ENCODE measurements around the gene DHRS11. TPM values are rescaled to one million over a fixed set of nuclear protein-coding genes. Genes with fewer than 3 reads are reported as not detected.

DHRS11 gene
- total RNA-seq, 2 experiments from 2014 or later: 8.6 to 9.2 TPM

- no peaks in the 10 kb centered on the region for H3K27me3 Mint-ChIP-seq
- no peak for ATAC-seq
- H3K4me1 Mint-ChIP-seq (ENCODE audit: low read depth): no peaks in the 10 kb centered on the region
- POLR2A ChIA-PET: interaction anchor here (1.2 kb wide), 1 partner anchor 15 kb away, joined by 4 read pairs; no protein-coding TSS in a partner anchor
- DNase-seq: no peak
- H3K4me3 Mint-ChIP-seq: no peak overlapping the region
- TF ChIP-seq CTCF (IDR thresholded peaks at IDR 0.05): no peak
- intact Hi-C loops (cut with micrococcal nuclease): no loop called here
- H3K36me3 Mint-ChIP-seq (ENCODE audit: low read depth): no peaks in the 10 kb centered on the region
- CTCF ChIA-PET: interaction anchor here (7.9 kb wide), 1 partner anchor 15 kb away, joined by 44 read pairs; the partner anchor contains the start of gene MRM1
- no peaks in the 10 kb centered on the region for H3K9me3 Mint-ChIP-seq
- H3K27ac Mint-ChIP-seq: no peak overlapping the region
Measured at GRCh38 chr17:36617773-36618172, 26.1 kb downstream of the DHRS11 start.

DNA sequence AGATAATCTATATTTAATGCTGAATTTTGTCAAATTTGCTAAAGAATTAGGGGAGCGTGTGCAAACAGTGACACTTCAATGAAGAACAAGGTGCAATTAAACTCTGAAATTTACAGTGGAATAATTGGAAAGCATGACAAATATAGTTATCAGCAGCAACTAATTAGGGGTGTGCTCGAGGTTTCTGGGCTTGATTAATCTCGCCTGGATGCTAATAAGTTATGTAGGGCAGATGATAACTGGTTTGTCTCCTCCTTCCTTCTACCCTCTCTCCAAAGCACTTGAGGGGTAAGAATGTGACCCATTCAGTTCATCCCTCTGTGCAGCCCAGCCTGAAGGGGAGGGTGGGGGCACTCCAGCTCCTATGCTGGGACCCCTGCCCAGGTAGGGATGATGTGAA, 31.6 kb downstream of the DHRS11 start:
- no peak overlapping the region for H3K4me3 Mint-ChIP-seq
- intact Hi-C loops (cut with micrococcal nuclease): no loop called here
- no peak overlapping the region for H3K27ac Mint-ChIP-seq
- H3K9me3 Mint-ChIP-seq: no peaks in the 10 kb centered on the region
- H3K36me3 Mint-ChIP-seq (ENCODE audit: low read depth): no peaks in the 10 kb centered on the region
- H3K27me3 Mint-ChIP-seq: no peaks in the 10 kb centered on the region
- ATAC-seq (no peak), DNase-seq (no peak)
- H3K4me1 Mint-ChIP-seq (ENCODE audit: low read depth): no peaks in the 10 kb centered on the region
- ChIA-PET POLR2A (no interaction called here), CTCF (no interaction called here)
- no peak for TF ChIP-seq CTCF (IDR thresholded peaks at IDR 0.05)

GRCh38 chr17:36625188-36625587, 33.5 kb downstream of the DHRS11 start:
- intact Hi-C loops (cut with micrococcal nuclease): loop anchor here (5.0 kb wide), 2 partner anchors 82 to 422 kb away; no protein-coding TSS in a partner anchor
- ChIA-PET CTCF (interaction anchor here (0.6 to 2.2 kb wide), 16 partner anchors 9 to 473 kb away, joined by 3 to 21 read pairs (median 4); no protein-coding TSS in a partner anchor), POLR2A (interaction anchor here (0.6 kb wide), 1 partner anchor 14 kb away, joined by 3 read pairs; no protein-coding TSS in a partner anchor)
- no peak for TF ChIP-seq CTCF (IDR thresholded peaks at IDR 0.05)
- Mint-ChIP-seq H3K4me3 (no peak overlapping the region), H3K4me1 (ENCODE audit: low read depth) (no peaks in the 10 kb centered on the region), H3K36me3 (ENCODE audit: low read depth) (no peaks in the 10 kb centered on the region), H3K27ac (no peak overlapping the region), H3K9me3 (no peaks in the 10 kb centered on the region), H3K27me3 (no peaks in the 10 kb centered on the region)
- no peak for DNase-seq
- ATAC-seq: no peak

DNA sequence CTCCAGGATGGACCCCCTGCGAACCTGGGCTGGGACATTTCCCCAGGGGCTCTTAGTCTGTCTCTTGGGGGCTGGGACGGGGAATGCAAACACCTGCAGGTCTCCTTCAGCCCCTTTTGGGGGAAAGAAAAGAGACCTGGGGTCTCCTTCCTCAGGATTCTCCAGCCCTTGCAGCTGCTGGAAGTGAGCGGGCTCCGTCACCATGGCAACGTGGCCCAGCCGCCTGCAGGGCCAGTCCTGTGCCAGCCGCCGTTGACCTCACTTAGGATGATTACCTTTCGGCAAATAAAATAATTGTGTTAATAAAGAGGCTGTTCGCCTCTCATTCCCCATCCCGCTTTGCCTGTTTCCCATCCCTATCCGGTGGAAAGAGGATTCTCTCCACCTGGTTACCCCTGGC, 35.4 kb downstream of the DHRS11 start:
- ChIA-PET POLR2A (no interaction called here), CTCF (interaction anchor here (0.9 to 3.3 kb wide), 5 partner anchors 12 to 131 kb away, joined by 3 to 21 read pairs (median 10); no protein-coding TSS in a partner anchor)
- TF ChIP-seq CTCF (IDR thresholded peaks at IDR 0.05): no peak
- intact Hi-C loops (cut with micrococcal nuclease): loop anchor here (5.0 kb wide), 2 partner anchors 80 to 420 kb away; no protein-coding TSS in a partner anchor
- H3K4me3 Mint-ChIP-seq: no peak overlapping the region
- H3K36me3 Mint-ChIP-seq (ENCODE audit: low read depth): no peaks in the 10 kb centered on the region
- ATAC-seq (no peak), DNase-seq (no peak)
- no peaks in the 10 kb centered on the region for H3K9me3 Mint-ChIP-seq
- H3K27ac Mint-ChIP-seq: no peak overlapping the region
- H3K27me3 Mint-ChIP-seq: no peaks in the 10 kb centered on the region
- H3K4me1 Mint-ChIP-seq (ENCODE audit: low read depth): no peaks in the 10 kb centered on the region

- H3K4me1 Mint-ChIP-seq (ENCODE audit: low read depth): no peaks in the 10 kb centered on the region
- H3K36me3 Mint-ChIP-seq (ENCODE audit: low read depth): no peaks in the 10 kb centered on the region
- ATAC-seq (no peak), DNase-seq (no peak)
- intact Hi-C loops (cut with micrococcal nuclease): loop anchor here (5.0 kb wide), 2 partner anchors 79 to 419 kb away; no protein-coding TSS in a partner anchor
- ChIA-PET POLR2A (interaction anchor here (1.1 to 1.2 kb wide), 2 partner anchors 29 to 97 kb away, joined by 3 to 4 read pairs; no protein-coding TSS in a partner anchor), CTCF (interaction anchor here (0.5 to 4.3 kb wide), 19 partner anchors 8 to 1074 kb away, joined by 3 to 34 read pairs (median 4); no protein-coding TSS in a partner anchor)
- no peak overlapping the region for H3K27ac Mint-ChIP-seq
- H3K9me3 Mint-ChIP-seq: no peaks in the 10 kb centered on the region
- peaks cover 5% of the 10 kb centered on the region for H3K27me3 Mint-ChIP-seq
- H3K4me3 Mint-ChIP-seq: no peak overlapping the region
- TF ChIP-seq CTCF (IDR thresholded peaks at IDR 0.05): no peak
Measured at GRCh38 chr17:36628576-36628975, 36.9 kb downstream of the DHRS11 start.
